ENCODE results near the gene GH2. TPM values are rescaled to one million over a fixed set of nuclear protein-coding genes. Genes with fewer than 3 reads are reported as not detected.
"Not testable (repeated sequence)": the region's sequence is repeated elsewhere in the genome, so short reads cannot be mapped to it uniquely, and the experiment has no call there.

GH2 gene
- total RNA-seq, 2 donors from 2014 or later = not detected

DNA sequence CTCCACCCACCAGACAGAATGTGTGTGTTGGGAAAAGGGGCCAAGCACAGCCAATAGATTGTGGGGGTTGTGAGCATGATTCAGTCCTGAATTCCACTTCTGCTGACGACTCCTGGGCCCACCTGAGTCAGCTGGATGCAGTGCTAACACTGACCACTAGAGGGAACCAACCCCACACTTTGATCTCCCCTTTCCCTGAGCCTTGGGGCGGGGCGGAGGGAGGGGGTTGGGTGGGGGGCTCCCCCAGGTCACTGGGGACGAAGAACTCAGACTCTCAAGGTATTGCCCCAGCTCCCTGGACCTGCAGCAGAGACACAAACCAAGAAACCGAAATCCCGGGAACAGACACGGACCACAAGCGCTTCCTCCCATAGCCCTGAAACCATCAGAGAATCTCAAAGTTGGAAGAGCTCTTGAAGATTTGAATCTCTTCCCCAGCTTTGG, 29.9 kb upstream of the GH2 start:
- peak; percentile 89 for TF ChIP-seq CTCF (IDR thresholded peaks at IDR 0.05)
- intact Hi-C loops (cut with DNase I) = loop anchor here (10.0 kb wide), 3 partner anchors 113 to 373 kb away; partner anchors contain the start of genes ERN1 and ICAM2
- no peak overlapping the region for H3K4me3 ChIP-seq
- no peaks in the 10 kb centered on the region for H3K27me3 ChIP-seq
- H3K9ac ChIP-seq (ENCODE audit: low read depth in 2 of 2, low read length in 2 of 2) = no peak overlapping the region
- no peaks in the 10 kb centered on the region for H3K9me3 ChIP-seq
- H3K4me1 ChIP-seq = no peaks in the 10 kb centered on the region
- no peaks in the 10 kb centered on the region for H3K36me3 ChIP-seq
- peak; percentile 41 for DNase-seq
- no peak overlapping the region for H3K27ac ChIP-seq

DNA sequence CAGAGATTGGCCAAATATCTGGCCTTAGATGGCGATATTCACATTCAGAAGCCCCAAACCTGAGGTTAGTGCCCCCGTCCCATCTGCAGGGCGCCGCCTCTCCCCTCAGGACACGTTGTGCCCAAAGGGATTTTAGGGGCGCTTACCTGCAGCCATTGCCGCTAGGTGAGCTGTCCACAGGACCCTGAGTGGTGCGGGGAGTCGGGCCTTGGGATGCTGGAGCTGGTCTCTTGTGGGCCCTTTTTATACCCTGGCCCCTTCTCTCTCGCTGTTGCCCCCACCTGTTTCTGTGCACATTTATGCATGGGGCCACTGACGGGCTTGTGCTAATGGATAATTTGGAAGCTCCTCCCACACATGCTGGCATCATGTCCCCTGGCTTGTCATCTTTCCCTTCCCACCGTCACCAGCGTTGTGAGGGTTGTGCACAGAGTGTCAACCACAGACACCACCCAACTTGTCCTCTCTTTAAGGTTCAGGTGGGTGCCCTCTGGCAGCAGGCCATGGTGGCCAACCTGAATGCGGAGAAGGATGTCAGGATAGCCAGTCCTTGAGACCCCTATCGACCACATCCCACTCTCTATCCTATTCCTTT, 29.4 kb upstream of the GH2 start, which contains the start of gene CSHL1:
TSS of gene CSHL1 (minus strand) at position 218 of the 595 bp plus-strand sequence. CDS start at position 156, 62 bp downstream.
- no peak for DNase-seq
- H3K9ac ChIP-seq (ENCODE audit: low read depth in 2 of 2, low read length in 2 of 2) = no peak within 1 kb of the TSS
- no peaks in the 10 kb centered on the region for H3K27me3 ChIP-seq
- no peak within 1 kb of the TSS for H3K4me3 ChIP-seq
- intact Hi-C loops (cut with DNase I) = loop anchor here (10.0 kb wide), 3 partner anchors 114 to 374 kb away; partner anchors contain the start of genes ERN1 and ICAM2
- H3K9me3 ChIP-seq = no peaks in the 10 kb centered on the region
- H3K27ac ChIP-seq = no peak within 1 kb of the TSS
- H3K36me3 ChIP-seq = no peaks in the 10 kb centered on the region
- H3K4me1 ChIP-seq = no peaks in the 10 kb centered on the region
- TF ChIP-seq CTCF (IDR thresholded peaks at IDR 0.05) = no peak

GRCh38 chr17:63910096-63910495, 28.4 kb upstream of the GH2 start:
- intact Hi-C loops (cut with DNase I) = loop anchor here (10.0 kb wide), 3 partner anchors 115 to 375 kb away; partner anchors contain the start of genes ERN1 and ICAM2
- H3K4me1 ChIP-seq = no peaks in the 10 kb centered on the region
- H3K9me3 ChIP-seq = no peaks in the 10 kb centered on the region
- H3K27ac ChIP-seq = no peak overlapping the region
- no peak for TF ChIP-seq CTCF (IDR thresholded peaks at IDR 0.05)
- no peak overlapping the region for H3K9ac ChIP-seq (ENCODE audit: low read depth in 2 of 2, low read length in 2 of 2)
- no peak for DNase-seq
- no peaks in the 10 kb centered on the region for H3K27me3 ChIP-seq
- no peaks in the 10 kb centered on the region for H3K36me3 ChIP-seq
- H3K4me3 ChIP-seq = no peak overlapping the region

DNA sequence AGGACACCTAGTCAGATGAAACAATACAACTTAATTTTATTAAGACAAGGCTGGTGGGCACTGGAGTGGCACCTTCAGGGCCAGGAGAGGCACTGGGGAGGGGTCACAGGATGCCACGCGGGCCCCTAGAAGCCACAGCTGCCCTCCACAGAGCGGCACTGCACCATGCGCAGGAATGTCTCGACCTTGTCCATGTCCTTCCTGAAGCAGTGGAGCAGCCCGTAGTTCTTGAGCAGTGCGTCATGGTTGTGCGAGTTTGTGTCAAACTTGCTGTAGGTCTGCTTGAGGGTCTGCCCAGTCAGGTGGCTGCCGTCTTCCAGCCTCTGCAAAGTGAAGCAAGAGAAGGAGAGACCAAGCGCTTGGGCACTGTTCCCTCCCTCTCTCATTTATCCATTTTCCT, 27.8 kb upstream of the GH2 start:
- H3K4me1 ChIP-seq; intact Hi-C loops (cut with DNase I); H3K9me3 ChIP-seq; DNase-seq; H3K27me3 ChIP-seq; H3K27ac ChIP-seq; H3K9ac ChIP-seq (ENCODE audit: low read depth in 2 of 2, low read length in 2 of 2); H3K4me3 ChIP-seq; H3K36me3 ChIP-seq: not testable (repeated sequence)

DNA sequence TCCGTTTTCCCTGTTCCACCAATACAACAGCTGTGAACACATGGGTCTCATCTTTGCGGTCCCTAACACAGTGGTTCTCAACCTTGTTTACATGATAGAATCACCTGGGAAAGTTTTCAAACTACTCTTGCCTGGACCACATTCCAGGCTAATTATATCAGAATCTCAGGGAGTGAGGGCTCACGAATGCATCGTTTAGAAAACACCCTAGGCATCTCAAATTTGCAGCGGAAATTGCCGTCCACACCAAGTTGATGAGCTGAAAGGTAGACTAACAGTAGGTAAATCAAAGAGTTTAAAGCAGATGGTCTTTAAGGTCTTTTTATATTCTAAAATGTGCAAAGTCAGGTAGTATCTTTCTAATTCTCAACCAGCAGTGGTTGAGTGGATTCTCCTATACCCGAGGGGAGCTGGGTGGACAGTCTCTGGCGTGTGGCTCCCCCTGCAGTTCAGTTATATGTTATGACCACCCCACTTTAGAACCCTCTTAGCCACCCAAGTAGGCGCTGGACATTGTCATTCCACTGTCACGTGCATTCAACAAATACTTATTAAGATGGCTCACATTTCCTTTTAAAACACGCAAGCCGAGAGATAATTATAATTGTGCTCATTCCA, 25.5 kb upstream of the GH2 start:
- intact Hi-C loops (cut with DNase I); H3K4me1 ChIP-seq; DNase-seq: not testable (repeated sequence)

DNA sequence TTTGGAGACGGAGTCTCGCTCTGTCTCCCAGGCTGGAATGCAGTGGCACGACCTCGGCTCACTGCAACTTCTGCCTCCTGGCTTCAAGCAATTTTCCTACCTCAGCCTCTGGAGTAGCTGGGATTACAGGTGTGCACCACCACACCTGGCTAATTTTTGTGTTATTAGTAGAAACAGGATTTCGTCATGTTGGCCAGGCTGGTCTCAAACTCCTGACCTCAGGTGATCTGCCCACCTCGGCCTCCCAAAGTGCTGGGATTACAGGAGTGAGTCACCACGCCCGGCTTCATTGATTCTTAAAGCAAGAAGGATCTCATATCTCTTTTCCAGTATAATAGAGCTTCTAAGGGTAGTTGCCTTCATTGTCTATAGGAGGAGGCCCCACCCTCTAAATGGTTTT, 23.1 kb upstream of the GH2 start:
- H3K27ac ChIP-seq; H3K27me3 ChIP-seq; H3K4me3 ChIP-seq; H3K9ac ChIP-seq (ENCODE audit: low read depth in 2 of 2, low read length in 2 of 2); H3K9me3 ChIP-seq; H3K4me1 ChIP-seq; DNase-seq; intact Hi-C loops (cut with DNase I); H3K36me3 ChIP-seq: not testable (repeated sequence)

More for the DNA sequence above, 25.5 kb upstream of the GH2 start:
- not testable (repeated sequence) for H3K36me3 ChIP-seq; H3K27me3 ChIP-seq; H3K9me3 ChIP-seq; H3K4me3 ChIP-seq; H3K27ac ChIP-seq; H3K9ac ChIP-seq (ENCODE audit: low read depth in 2 of 2, low read length in 2 of 2)

DNA sequence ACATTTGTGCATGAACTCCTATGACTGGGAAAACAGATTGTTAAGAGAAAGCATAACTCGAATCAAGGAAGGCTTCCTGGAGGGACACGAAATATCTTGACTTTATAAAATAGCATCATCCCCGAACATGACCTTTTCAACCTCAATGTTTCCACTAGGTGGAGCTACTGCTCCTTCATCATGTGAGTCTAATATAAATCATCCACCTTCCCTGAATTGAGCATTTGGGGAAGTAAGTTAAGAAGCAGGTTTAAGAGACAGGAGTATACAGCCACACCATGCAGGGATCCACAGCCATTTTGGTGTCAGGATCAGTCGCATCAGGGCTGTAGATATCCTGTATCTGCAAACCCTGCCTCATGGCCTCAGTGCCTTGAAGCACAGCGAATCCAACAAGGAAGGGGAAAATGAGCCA, 22.1 kb upstream of the GH2 start:
- H3K9ac ChIP-seq (ENCODE audit: low read depth in 2 of 2, low read length in 2 of 2); DNase-seq; intact Hi-C loops (cut with DNase I); H3K4me3 ChIP-seq; H3K27ac ChIP-seq; H3K9me3 ChIP-seq; H3K27me3 ChIP-seq; H3K4me1 ChIP-seq; H3K36me3 ChIP-seq: not testable (repeated sequence)
- TF ChIP-seq CTCF (IDR thresholded peaks at IDR 0.05) = peak; percentile 35

GRCh38 chr17:63901971-63902370, 20.2 kb upstream of the GH2 start:
- H3K27me3 ChIP-seq; intact Hi-C loops (cut with DNase I); H3K36me3 ChIP-seq; H3K4me1 ChIP-seq; H3K27ac ChIP-seq; H3K4me3 ChIP-seq; DNase-seq; H3K9ac ChIP-seq (ENCODE audit: low read depth in 2 of 2, low read length in 2 of 2); H3K9me3 ChIP-seq: not testable (repeated sequence)

GRCh38 chr17:63898899-63899798, 17.4 kb upstream of the GH2 start:
- H3K4me3 ChIP-seq; DNase-seq; H3K36me3 ChIP-seq; H3K27ac ChIP-seq; H3K9me3 ChIP-seq; H3K9ac ChIP-seq (ENCODE audit: low read depth in 2 of 2, low read length in 2 of 2); H3K27me3 ChIP-seq; intact Hi-C loops (cut with DNase I); H3K4me1 ChIP-seq: not testable (repeated sequence)
